Esophagus muscularis mucosa (tissue), 4 donors: ENCODE results near the gene MB21D2. TPM values are rescaled to one million over a fixed set of nuclear protein-coding genes. Genes with fewer than 3 reads are reported as not detected.

Experiments used
- DNase-seq: peaks from one replicate; pipeline ENCODE4 v3.0.0-alpha.2; 2017; ENCODE audit errors: extremely low spot score
- H3K27ac ChIP-seq, 4 donors: fragments of 200-600 bp; sonication (generic); replicated peaks in 1 of 4; 1 replicate in 3 of 4; 2 replicates in 1 of 4; pipeline ENCODE4 v1.5.1; 2016 to 2019; ENCODE audit warnings: mild to moderate bottlenecking in 1 of 4
- H3K27me3 ChIP-seq, 4 donors: fragments of 200-600 bp; sonication (generic); one replicate each; pipeline versions ENCODE4 v1.5.1 to v1.6.0; 2016 to 2019
- H3K36me3 ChIP-seq, 4 donors: fragments of 200-600 bp; sonication (generic); one replicate each; pipeline ENCODE4 v1.5.1; 2016 to 2019
- H3K4me1 ChIP-seq, 4 donors: fragments of 200-600 bp; sonication (generic); one replicate each; pipeline ENCODE4 v1.5.1; 2016 to 2019
- H3K4me3 ChIP-seq, 4 donors: fragments of 200-600 bp; sonication (generic); 1 replicate in 2 of 4; 2 replicates in 2 of 4; pipeline ENCODE4 v1.5.1; 2016 to 2019; ENCODE audit warnings: mild to moderate bottlenecking in 4 of 4, moderate library complexity in 1 of 4
- H3K9me3 ChIP-seq, 4 donors: fragments of 200-600 bp; sonication (generic); 1 replicate in 3 of 4; 2 replicates in 1 of 4; pipeline ENCODE4 v1.5.1; 2016 to 2019
- EP300 ChIP-seq: sonication (generic); formaldehyde crosslinking; IDR thresholded peaks from one replicate; pipeline ENCODE4 v1.6.1; 2017; ENCODE audit warnings: antibody characterized with exemption
- POLR2A ChIP-seq: fragments of 450-650 bp; IDR thresholded peaks from one replicate; pipeline ENCODE4 v1.6.1; 2017; ENCODE audit warnings: antibody characterized with exemption, moderate library complexity, mild to moderate bottlenecking, low read depth
- POLR2AphosphoS5 ChIP-seq, 2 donors: sonication (generic); formaldehyde crosslinking; IDR thresholded peaks; one replicate each; pipeline ENCODE4 v1.6.1; 2017; ENCODE audit warnings: antibody characterized with exemption in 2 of 2
- WGBS: methylation state at CpG from one replicate; pipeline ENCODE4 v1.1.5; 2018; 5-methylcytosine and 5-hydroxymethylcytosine counted together
- intact Hi-C: fragments of 100-400 bp; cut with DNase I; formaldehyde crosslinking; loops from one replicate; pipeline ENCODE4 v1.15.1; 2023
- total RNA-seq, 4 donors: library from RNA; depleted of rRNA; stranded (reverse); fragments of >200 nt; gene quantifications; one replicate each; pipeline versions ENCODE4 v1.1.0 to v1.2.1, GENCODE V29; 2016
- TF ChIP-seq, protein P1 (sequence below), 3 experiments: fragments of 200-600 bp in 2 of 3; fragments of 450-650 bp in 1 of 3; sonication (generic) in 2 of 3; IDR thresholded peaks; one replicate each; pipeline ENCODE4 v1.5.1; 2017 to 2019; ENCODE audit warnings: antibody characterized with exemption in 3 of 3, mild to moderate bottlenecking in 2 of 3, moderate library complexity in 1 of 3

MB21D2 gene
- total RNA-seq, 4 donors from 2014 or later, result 5.4 to 11.5 (median 8.2) TPM

DNA sequence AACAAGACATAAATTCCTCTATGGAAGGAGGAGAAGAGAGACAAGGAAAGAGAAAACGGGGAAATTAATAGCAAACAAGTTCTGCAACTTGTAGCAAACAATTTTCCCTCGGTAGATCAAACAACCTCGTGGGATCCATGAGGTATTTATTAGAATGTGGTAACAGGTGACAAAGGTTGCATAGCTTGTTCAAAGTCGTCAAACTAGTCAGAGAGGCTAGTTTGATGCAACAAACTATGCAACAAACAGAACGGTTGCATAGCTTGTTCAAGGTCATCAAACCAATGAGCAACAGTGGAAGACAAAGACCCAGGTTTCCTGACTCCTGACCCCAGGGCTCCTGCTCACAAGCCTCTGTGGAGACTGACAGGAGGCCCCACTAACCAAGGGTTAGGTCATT, 20.7 kb downstream of the MB21D2 start:
- Histone ChIP-seq H3K27me3 (no peaks in the 10 kb centered on the region), H3K27ac (no peak overlapping the region), H3K36me3 (no peaks in the 10 kb centered on the region), H3K9me3 (no peaks in the 10 kb centered on the region), H3K4me3 (no peak overlapping the region), H3K4me1 (peaks cover 7 to 40% (median 27%) of the 10 kb centered on the region in 4 donors)
- WGBS, result 94% methylated on average over 5 of the region's 5 CpGs
- intact Hi-C loops, result no loop called here
- TF ChIP-seq POLR2AphosphoS5 (IDR thresholded peaks at IDR 0.05) (no peak), EP300 (no peak), POLR2A (no peak)
- TF ChIP-seq, protein P1, sequence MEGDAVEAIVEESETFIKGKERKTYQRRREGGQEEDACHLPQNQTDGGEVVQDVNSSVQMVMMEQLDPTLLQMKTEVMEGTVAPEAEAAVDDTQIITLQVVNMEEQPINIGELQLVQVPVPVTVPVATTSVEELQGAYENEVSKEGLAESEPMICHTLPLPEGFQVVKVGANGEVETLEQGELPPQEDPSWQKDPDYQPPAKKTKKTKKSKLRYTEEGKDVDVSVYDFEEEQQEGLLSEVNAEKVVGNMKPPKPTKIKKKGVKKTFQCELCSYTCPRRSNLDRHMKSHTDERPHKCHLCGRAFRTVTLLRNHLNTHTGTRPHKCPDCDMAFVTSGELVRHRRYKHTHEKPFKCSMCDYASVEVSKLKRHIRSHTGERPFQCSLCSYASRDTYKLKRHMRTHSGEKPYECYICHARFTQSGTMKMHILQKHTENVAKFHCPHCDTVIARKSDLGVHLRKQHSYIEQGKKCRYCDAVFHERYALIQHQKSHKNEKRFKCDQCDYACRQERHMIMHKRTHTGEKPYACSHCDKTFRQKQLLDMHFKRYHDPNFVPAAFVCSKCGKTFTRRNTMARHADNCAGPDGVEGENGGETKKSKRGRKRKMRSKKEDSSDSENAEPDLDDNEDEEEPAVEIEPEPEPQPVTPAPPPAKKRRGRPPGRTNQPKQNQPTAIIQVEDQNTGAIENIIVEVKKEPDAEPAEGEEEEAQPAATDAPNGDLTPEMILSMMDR (IDR thresholded peaks at IDR 0.05), result no peak
- DNase-seq, result no peak

DNA sequence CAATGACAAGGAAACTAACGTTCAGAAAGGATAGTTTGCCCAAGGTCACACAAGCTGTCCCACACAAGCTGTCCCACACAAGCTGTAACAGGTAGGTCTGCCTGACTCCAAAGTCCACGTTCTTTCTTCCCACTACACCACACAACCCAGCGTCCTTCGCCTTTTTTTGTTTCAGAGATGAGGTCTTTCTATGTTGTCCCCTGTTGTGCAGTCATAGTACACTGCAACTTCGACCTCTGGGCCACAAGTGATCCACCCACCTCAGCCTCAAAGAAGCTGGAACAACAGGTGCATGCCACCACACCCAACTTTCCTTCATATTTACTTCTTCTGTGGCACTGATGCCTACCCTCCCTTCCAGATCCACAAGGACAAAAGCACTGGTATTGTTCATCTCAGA, 21.4 kb downstream of the MB21D2 start:
- WGBS, result 92% methylated on average over 5 of the region's 5 CpGs
- Histone ChIP-seq H3K4me3 (no peak overlapping the region), H3K27ac (no peak overlapping the region), H3K9me3 (no peaks in the 10 kb centered on the region), H3K4me1 (peaks cover 7 to 36% (median 22%) of the 10 kb centered on the region in 4 donors), H3K36me3 (no peaks in the 10 kb centered on the region), H3K27me3 (no peaks in the 10 kb centered on the region)
- intact Hi-C loops, result no loop called here
- TF ChIP-seq EP300 (no peak), POLR2AphosphoS5 (IDR thresholded peaks at IDR 0.05) (no peak), POLR2A (no peak)
- TF ChIP-seq, protein P1 (IDR thresholded peaks at IDR 0.05), result no peak
- DNase-seq, result no peak

DNA sequence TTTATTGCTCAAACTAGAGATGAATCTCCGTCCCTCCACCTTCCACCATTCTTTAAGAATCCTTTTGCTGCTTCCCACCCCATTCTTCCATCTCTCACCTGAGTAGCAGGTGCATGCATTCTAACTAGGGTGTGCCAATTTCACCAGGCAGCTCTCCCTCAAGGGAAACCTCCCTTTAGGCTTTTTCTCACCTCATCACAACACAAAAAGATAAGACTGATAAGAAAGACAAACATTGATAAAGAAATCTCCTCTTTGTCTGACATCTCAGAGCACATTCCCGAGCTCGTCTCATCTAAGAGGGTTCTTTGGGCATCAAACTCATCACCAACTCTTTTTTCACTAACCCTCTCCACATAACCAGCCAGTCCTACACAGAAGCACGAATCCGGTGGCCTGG, 23.0 kb downstream of the MB21D2 start:
- TF ChIP-seq POLR2AphosphoS5 (IDR thresholded peaks at IDR 0.05), result no peak
- no peak for TF ChIP-seq EP300
- TF ChIP-seq, protein P1 (IDR thresholded peaks at IDR 0.05), result no peak
- TF ChIP-seq POLR2A, result no peak
- no peaks in the 10 kb centered on the region for H3K9me3 ChIP-seq
- peaks cover 10 to 44% (median 29%) of the 10 kb centered on the region in 4 donors for H3K4me1 ChIP-seq
- no peaks in the 10 kb centered on the region for H3K36me3 ChIP-seq
- intact Hi-C loops, result no loop called here
- whole genome bisulfite sequencing, result 78% methylated on average over 5 of the region's 5 CpGs
- DNase-seq, result no peak
- no peaks in the 10 kb centered on the region for H3K27me3 ChIP-seq
- no peak overlapping the region for H3K27ac ChIP-seq
- no peak overlapping the region for H3K4me3 ChIP-seq

DNA sequence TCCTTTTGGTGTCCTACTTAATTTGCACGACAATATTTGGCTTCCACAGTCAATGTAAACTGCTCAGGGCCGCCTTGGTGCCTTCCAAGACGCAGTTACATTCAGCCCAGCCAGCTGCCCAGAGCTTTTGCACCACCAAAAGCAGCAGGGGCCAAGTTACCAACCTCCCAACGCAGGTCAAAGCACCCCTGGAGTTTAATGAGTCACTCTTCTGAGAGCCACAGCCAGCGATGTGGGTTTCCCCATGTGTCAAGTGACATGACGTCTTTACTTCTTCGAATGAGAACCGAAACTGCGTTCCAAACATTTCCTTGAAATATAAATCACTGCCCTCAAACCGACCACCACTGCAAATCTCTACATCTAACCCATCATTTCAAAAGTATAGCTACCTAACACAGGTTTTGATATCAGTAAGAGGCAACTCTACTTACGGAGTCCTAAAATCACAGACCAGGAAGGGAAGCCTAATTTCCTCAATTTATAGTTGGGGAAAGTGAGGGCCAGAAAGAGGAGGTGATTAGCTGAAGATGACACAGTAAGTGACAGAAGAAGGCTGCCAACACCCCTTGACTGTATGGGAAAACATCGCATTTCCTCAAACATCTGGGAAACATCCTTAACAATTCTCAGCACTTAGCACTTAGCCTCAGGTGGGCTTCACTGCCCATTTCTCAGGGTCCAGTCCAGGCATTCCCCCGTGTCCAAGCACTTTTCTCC, 24.5 kb downstream of the MB21D2 start:
- no peaks in the 10 kb centered on the region for H3K27me3 ChIP-seq
- DNase-seq, result no peak
- TF ChIP-seq, protein P1 (IDR thresholded peaks at IDR 0.05), result no peak
- TF ChIP-seq POLR2AphosphoS5 (IDR thresholded peaks at IDR 0.05) (peak; percentile 21 to 55), EP300 (no peak), POLR2A (no peak)
- peaks cover 22 to 49% (median 40%) of the 10 kb centered on the region in 4 donors for H3K4me1 ChIP-seq
- peak overlapping the region in 3 of 4 donors; percentile 18 to 31 (median 19) for H3K4me3 ChIP-seq
- no peaks in the 10 kb centered on the region for H3K36me3 ChIP-seq
- no peaks in the 10 kb centered on the region for H3K9me3 ChIP-seq
- 37% methylated on average over 13 of the region's 13 CpGs for WGBS
- intact Hi-C loops, result no loop called here
- peak overlapping the region; percentile 47 to 64 (median 60) for H3K27ac ChIP-seq
